Measurements from ENCODE around the gene PTPRU.
"Not testable (repeated sequence)": the region's sequence is repeated elsewhere in the genome, so short reads cannot be mapped to it uniquely, and the experiment has no call there.

The PTPRU gene

DNA sequence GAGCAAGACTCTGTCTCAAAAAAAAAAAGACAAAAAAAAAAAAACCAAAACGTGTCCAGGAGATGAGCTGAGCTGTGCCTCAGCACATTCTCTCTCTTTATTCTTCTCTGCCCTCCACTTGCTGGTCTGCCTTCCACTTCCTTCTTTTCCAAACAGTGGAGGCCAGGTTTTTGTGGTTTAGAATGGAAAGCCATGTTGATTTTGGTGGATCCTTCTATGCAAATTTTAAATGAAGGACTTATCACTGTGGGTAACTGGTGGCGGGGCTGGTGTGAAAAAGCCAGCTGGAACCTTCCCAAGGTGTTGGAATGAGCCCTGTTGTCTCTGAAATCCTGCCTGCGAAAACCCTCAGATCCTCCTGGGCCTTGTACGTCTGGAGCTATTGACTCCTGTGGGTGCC, 61.9 kb downstream of the PTPRU start:
- DNase-seq, result no peak

DNA sequence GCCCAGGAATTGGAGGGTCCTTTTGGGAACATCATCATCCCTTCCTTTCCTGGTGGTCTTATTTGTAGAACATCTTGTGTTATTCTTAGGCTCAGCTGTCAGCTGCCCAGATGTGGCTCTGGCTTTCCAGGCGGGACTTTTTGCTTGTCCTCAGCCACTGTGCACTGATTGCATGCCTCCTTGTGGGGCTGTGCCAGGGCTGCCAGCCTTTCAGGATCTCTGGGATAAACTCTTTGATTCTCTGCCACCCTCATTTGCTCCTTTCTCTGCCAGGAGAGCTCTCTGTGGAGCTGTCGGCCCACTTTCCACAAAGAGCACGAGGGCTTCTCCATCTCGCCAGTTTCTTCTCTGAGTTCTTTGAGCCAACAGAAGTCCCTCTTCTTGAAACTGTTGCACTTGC, 63.1 kb downstream of the PTPRU start:
- no peak for DNase-seq

DNA sequence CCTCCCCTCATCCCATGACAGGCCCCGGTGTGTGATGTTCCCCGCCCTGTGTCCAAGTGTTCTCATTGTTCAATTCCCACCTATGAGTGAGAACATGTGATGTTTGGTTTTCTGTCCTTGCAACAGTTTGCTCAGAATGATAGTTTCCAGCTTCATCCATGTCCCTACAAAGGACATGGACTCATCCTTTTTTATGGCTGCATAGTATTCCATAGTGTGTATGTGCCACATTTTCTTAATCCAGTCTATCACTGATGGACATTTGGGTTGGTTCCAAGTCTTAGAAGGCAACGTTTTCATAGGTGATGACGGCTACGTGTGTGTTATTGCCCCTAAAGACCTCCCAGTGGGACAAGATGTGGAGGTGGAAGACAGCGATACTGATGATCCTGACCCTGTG, 65.4 kb downstream of the PTPRU start:
- DNase-seq, result not testable (repeated sequence)

- DNase-seq, result no peak
These were observed 67.1 kb downstream of the PTPRU start for GRCh38 chr1:29303201-29304024.

DNA sequence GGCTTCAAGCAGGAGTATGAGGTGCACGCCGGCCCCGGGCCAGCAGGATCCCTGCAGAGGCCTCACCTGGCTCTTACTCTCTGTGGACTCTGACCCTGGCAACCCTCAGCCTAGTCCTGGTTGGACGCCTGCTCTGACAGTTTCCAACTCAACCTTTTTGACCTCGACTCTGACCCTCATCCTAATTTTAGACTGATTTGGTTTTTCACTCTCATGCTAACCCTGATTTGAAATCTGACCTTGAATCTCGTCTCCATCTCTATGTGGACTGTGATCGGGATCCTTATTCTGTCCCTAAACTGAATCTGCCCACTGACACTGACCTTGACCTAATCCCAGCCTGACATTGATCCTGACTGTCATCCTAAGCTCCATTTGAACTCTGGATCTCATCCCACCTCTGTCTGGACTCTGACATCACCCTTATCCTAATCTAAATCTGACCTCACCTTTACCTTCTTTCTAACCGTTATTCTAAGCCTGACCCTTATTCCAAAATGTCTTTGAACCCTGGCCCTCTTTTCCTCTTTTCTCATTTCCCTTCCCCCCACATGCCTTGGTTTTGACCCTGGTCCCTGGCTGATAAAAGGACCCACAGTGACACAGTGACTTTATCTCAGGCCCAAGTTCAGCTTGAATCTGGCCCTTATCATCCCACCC, 67.8 kb downstream of the PTPRU start:
- DNase-seq, result no peak

DNA sequence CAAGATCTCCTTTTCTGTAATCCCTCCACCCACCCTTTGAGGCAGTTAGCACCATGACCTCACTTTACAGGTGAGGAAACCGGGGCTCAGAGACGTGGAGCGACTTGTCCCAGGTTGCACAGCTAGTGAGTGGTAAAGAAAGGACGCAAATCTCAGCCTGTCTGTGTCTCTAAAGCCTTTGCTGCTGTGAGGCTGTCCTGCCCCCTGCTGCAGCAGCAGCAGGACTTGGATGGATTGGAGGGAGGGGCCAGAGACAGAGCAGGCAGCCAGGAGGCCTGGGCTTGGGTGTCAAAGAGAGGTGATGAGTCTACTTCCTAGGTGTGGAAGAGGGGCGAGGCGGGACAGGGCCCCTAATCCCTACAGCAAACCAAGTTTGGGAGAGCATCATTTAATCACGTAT, 69.6 kb downstream of the PTPRU start:
- DNase-seq, result no peak

DNA sequence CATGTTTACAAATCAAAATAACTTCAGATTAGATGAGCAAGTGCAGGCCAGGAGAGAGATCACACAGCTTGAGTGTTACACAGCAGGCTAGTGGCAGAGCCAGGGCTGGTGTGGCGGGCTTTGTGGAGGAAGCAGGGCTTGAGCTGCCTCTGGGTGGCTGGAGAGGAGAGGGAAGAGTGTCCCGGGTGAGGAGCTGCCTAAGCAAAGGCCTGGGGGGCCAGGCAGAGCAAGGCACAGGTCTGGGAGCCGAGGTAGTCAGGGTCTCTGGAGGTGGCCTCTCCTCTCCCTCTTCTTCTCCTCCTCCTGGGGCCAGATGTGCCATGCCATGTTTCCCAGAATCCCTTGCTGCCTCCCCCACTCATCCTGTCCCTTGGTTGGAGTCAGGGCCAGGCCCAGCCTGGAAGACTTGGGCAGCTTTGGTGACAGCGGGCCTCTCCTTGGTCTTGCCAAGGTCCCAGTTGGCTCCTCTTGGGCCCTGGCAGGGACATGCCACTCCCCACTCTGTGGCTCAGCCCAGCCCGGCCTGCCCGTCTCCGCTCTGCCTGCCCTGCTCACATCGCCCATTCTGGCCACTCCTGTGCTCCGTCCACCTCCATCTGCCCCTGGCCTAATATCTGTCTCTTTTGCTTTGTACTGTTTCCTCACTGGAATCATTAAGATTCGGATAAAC, 70.3 kb downstream of the PTPRU start:
- DNase-seq, result no peak

DNA sequence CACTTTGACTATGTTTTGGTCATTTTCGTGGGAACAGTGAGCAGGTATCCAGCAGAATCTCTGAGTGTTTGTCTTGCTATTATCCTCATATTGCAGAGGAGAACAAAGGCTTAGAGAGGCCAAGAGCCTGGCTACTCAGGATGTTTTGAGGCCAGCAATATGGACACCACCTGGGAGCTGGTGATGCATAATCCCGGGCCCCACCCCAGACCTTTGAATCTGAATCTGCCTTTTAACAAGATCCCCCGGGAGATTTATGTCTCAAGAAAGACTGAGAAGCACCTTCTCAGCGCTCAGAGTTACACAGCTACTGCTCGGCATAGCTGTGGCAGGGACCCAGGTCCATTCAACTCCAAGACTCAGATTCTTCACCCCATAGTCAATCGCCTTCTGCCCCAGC, 72.8 kb downstream of the PTPRU start:
- DNase-seq, result no peak

GRCh38 chr1:29309621-29310020, 73.3 kb downstream of the PTPRU start:
- DNase-seq, result no peak

- no peak for DNase-seq
These were observed 74.4 kb downstream of the PTPRU start for GRCh38 chr1:29310616-29311180.

- no peak for DNase-seq
These were observed 75.2 kb downstream of the PTPRU start for GRCh38 chr1:29311352-29312030.

DNA sequence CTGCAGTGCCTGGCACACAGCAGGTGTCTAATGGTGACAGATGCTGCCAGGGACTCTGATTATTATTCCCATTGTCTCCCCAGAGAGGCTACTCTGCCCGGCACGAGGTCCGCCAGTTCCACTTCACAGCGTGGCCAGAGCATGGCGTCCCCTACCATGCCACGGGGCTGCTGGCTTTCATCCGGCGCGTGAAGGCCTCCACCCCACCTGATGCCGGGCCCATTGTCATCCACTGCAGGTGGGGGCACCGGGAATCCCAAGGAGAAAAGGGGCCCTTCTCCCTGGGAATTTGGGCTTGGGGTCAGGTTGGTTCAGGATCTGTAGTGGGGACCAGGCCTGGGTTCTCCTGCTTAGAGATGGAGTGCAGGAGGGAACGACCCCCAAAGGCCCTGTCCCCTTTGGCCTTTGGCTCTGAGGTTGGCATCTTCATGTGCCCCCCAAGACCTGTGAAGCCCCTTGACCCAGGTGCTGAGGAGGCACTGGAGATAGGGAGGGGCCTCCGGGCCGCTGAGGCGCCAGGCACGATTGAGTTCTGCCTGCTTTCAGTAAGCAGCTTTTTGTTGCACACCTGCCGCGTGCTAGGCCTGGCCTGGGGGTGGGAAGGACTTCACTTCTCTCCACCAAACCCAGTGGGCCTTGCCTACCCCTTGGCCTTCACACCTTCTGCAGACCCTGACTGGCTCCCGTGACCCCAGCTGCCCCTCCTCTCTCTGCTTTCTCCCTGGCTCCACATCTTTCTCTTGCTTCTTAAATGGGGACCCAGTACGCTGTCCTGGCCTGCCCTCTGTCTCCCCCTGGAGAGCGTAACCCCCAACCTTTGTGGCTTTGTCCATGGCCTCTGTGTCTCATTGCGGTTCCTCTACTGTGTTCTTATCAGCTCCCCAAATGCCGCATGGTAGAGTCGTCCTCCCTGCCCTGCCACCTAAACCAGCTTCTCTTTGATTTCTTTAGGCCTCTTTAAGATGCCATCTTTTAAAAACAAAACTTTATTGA, 76.4 kb downstream of the PTPRU start:
- no peak for DNase-seq

GRCh38 chr1:29314685-29315084, 78.4 kb downstream of the PTPRU start:
- not testable (repeated sequence) for DNase-seq

DNA sequence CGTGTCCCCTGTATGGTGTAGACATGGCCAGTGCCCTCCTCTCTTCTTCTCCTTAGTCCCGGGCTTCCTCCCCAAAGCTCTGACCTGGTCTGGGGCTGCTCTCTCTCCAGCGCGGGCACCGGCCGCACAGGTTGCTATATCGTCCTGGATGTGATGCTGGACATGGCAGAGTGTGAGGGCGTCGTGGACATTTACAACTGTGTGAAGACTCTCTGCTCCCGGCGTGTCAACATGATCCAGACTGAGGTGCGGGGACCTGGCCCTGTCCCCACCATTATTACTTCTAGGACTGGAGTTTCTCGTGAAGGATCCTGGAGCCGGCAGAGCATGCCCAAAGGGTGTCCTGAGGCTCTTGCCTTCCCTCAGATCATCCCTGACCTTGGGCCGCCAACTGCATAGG, 78.9 kb downstream of the PTPRU start:
- DNase-seq, result no peak

DNA sequence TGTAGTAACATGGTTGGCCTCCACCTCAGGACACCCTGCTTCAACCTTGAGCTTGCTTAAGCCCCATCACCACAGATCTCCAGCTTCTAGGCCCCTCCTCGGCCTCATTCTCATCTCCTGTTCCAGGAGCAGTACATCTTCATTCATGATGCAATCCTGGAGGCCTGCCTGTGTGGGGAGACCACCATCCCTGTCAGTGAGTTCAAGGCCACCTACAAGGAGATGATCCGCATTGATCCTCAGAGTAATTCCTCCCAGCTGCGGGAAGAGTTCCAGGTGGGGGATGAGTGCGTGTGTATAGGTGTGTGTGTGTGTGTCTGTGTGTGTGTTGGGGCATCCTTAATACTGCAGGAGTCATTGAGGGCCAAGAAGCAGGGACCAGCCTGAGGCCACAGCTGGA, 79.6 kb downstream of the PTPRU start:
- DNase-seq, result no peak

GRCh38 chr1:29317063-29317915, 81.0 kb downstream of the PTPRU start:
- no peak for DNase-seq

GRCh38 chr1:29317916-29318530, 81.7 kb downstream of the PTPRU start:
- no peak for DNase-seq

- DNase-seq, result no peak
These were observed 82.4 kb downstream of the PTPRU start for GRCh38 chr1:29318724-29319123.

- no peak for DNase-seq
These were observed 83.2 kb downstream of the PTPRU start for GRCh38 chr1:29319300-29320110.

All from CD4-positive, alpha-beta T cell treated with Interleukin-15 for 1 hour (primary cell).